PC-9 (cell line): ENCODE results near the gene CPSF4. TPM values are rescaled to one million over a fixed set of nuclear protein-coding genes. Genes with fewer than 3 reads are reported as not detected.

ENCODE experiments used
- BruUV-seq: library from RNA; stranded (reverse); fragments of 400-500 nt; replicated peaks from 2 replicates; lab custom pipeline; 2021; lab: Mats Ljungman, UMichigan
- CTCF ChIA-PET: fragments of 300-600 bp; sonication (Branson Sonifier 250); formaldehyde crosslinking; loops from one replicate; lab custom pipeline; 2022; ENCODE audit warnings: antibody characterized with exemption; lab: Charles Lee
- POLR2A ChIA-PET: fragments of 300-600 bp; sonication (Branson Sonifier 250); formaldehyde crosslinking; loops from one replicate; lab custom pipeline; 2022; ENCODE audit warnings: antibody characterized with exemption; ENCODE audit not compliant: unreplicated experiment; lab: Charles Lee
- DNase-seq, 2 experiments: peaks; one replicate each; pipeline versions ENCODE4 v3.0.0 to v3.0.0-alpha.2; 2015 to 2022; ENCODE audit warnings: mixed read lengths in 1 of 2
- H2AFZ ChIP-seq: fragments of 200-600 bp; sonication (generic); 2 replicates; pipeline ENCODE4 v1.8.1; 2017; ENCODE audit warnings: antibody characterized with exemption
- H3F3A ChIP-seq: fragments of 200-600 bp; sonication (generic); 2 replicates; pipeline ENCODE4 v1.8.1; 2017; ENCODE audit warnings: antibody characterized with exemption, mild to moderate bottlenecking, low read depth; ENCODE audit not compliant: insufficient read depth
- H3K27ac ChIP-seq: fragments of 200-600 bp; sonication (generic); 2 replicates; pipeline ENCODE4 v1.6.1; 2016; ENCODE audit warnings: mixed run types
- H3K27me3 ChIP-seq: fragments of 200-600 bp; sonication (generic); 2 replicates; pipeline ENCODE4 v1.6.1; 2016; ENCODE audit warnings: low read depth, mixed run types; ENCODE audit not compliant: insufficient read depth
- H3K36me3 ChIP-seq: fragments of 200-600 bp; sonication (generic); 2 replicates; pipeline ENCODE4 v1.6.1; 2016; ENCODE audit warnings: low read depth, mixed run types
- H3K4me1 ChIP-seq: fragments of 200-600 bp; sonication (generic); replicated peaks from 2 replicates; pipeline ENCODE4 v1.6.1; 2016; ENCODE audit warnings: mixed run types; ENCODE audit not compliant: insufficient read depth
- H3K4me2 ChIP-seq: fragments of 200-600 bp; sonication (generic); 2 replicates; pipeline ENCODE4 v1.6.1; 2017; ENCODE audit warnings: mixed run types
- H3K4me3 ChIP-seq: fragments of 200-600 bp; sonication (generic); 2 replicates; pipeline ENCODE4 v1.6.1; 2016; ENCODE audit warnings: mixed run types
- H3K79me2 ChIP-seq: fragments of 200-600 bp; sonication (generic); 2 replicates; pipeline ENCODE4 v1.6.1; 2017; ENCODE audit warnings: low read depth, mixed run types
- H3K9me2 ChIP-seq: fragments of 200-600 bp; sonication (generic); 2 replicates; pipeline ENCODE4 v1.8.1; 2017; ENCODE audit warnings: mild to moderate bottlenecking; ENCODE audit not compliant: insufficient read depth
- H3K9me3 ChIP-seq: fragments of 200-600 bp; sonication (generic); 2 replicates; pipeline ENCODE4 v1.8.1; 2016; ENCODE audit warnings: low read depth; ENCODE audit not compliant: insufficient read depth
- H4K20me1 ChIP-seq: fragments of 200-600 bp; sonication (generic); 2 replicates; pipeline ENCODE4 v1.8.1; 2017; ENCODE audit not compliant: insufficient read depth
- CTCF ChIP-seq: fragments of 200-600 bp; sonication (generic); conservative IDR thresholded peaks from 2 replicates; pipeline ENCODE4 v1.6.1; 2017; ENCODE audit warnings: mixed run types, antibody characterized with exemption, mild to moderate bottlenecking, moderate library complexity
- EZH2 ChIP-seq: fragments of 200-600 bp; sonication (generic); IDR thresholded peaks from 2 replicates; pipeline ENCODE4 v1.8.0; 2017; ENCODE audit warnings: antibody characterized with exemption, low read depth
- intact Hi-C: fragments of 100-400 bp; cut with micrococcal nuclease; formaldehyde crosslinking; loops from one replicate; pipeline ENCODE4 v1.10.0; 2022; ENCODE audit not compliant: unreplicated experiment
- total RNA-seq: library from RNA; stranded (reverse); gene quantifications from 2 replicates; pipeline ENCODE4 v1.2.3, GENCODE V29; 2021

Gene CPSF4
- total RNA-seq, 1 experiment from 2014 or later = 69.0 TPM

- no peak overlapping the region for H3K4me3 ChIP-seq
- H3K27ac ChIP-seq = no peak overlapping the region
- no TSS peak for BruUV-seq
- peaks cover 24% of the 10 kb centered on the region for H3K36me3 ChIP-seq
- H3K4me2 ChIP-seq = no peak overlapping the region
- H2AFZ ChIP-seq = no peak overlapping the region
- CTCF ChIA-PET = no interaction called here
- no peaks in the 10 kb centered on the region for H3K9me2 ChIP-seq
- H4K20me1 ChIP-seq = no peaks in the 10 kb centered on the region
- POLR2A ChIA-PET = no interaction called here
- peaks cover 11% of the 10 kb centered on the region; the same call in 1 of the 2 replicates for H3K9me3 ChIP-seq
- intact Hi-C loops = no loop called here
- H3F3A ChIP-seq = peaks cover 17% of the 10 kb centered on the region; the same call in 1 of the 2 replicates
- TF ChIP-seq EZH2 = no peak
- no peak for TF ChIP-seq CTCF
- H3K4me1 ChIP-seq = no peaks in the 10 kb centered on the region
- no peaks in the 10 kb centered on the region for H3K79me2 ChIP-seq
- DNase-seq = no peak
- no peaks in the 10 kb centered on the region for H3K27me3 ChIP-seq
Observed at GRCh38 chr7:99489235-99489634, 50.5 kb downstream of the CPSF4 start.

- no peak overlapping the region for H3K4me3 ChIP-seq
- H3K9me2 ChIP-seq = no peaks in the 10 kb centered on the region
- H3K4me2 ChIP-seq = no peak overlapping the region
- CTCF ChIA-PET = no interaction called here
- POLR2A ChIA-PET = no interaction called here
- no peak overlapping the region for H2AFZ ChIP-seq
- peaks cover 17% of the 10 kb centered on the region; the same call in 1 of the 2 replicates for H3F3A ChIP-seq
- no peak for TF ChIP-seq EZH2
- no peak for TF ChIP-seq CTCF
- H3K27ac ChIP-seq = no peak overlapping the region
- no peaks in the 10 kb centered on the region for H3K27me3 ChIP-seq
- H4K20me1 ChIP-seq = no peaks in the 10 kb centered on the region
- intact Hi-C loops = no loop called here
- H3K79me2 ChIP-seq = peaks cover 10% of the 10 kb centered on the region; the same call in 1 of the 2 replicates
- BruUV-seq = no TSS peak
- peaks cover 14% of the 10 kb centered on the region for H3K9me3 ChIP-seq
- no peaks in the 10 kb centered on the region for H3K4me1 ChIP-seq
- peaks cover 26% of the 10 kb centered on the region for H3K36me3 ChIP-seq
- DNase-seq = no peak
Observed at GRCh38 chr7:99490878-99491277, 52.1 kb downstream of the CPSF4 start.

GRCh38 chr7:99493823-99494222 lies 55.1 kb downstream of the CPSF4 start:
- ChIA-PET CTCF (interaction anchor here (0.7 kb wide), 1 partner anchor 281 kb away, joined by 3 read pairs; no protein-coding TSS in a partner anchor), POLR2A (no interaction called here)
- Histone ChIP-seq H3K9me2 (no peaks in the 10 kb centered on the region), H4K20me1 (peaks cover 14% of the 10 kb centered on the region), H3K27me3 (no peaks in the 10 kb centered on the region), H3K4me3 (no peak overlapping the region; the same call in 1 of the 2 replicates), H3K79me2 (peaks cover 37% of the 10 kb centered on the region), H3F3A (peaks cover 15% of the 10 kb centered on the region; the same call in 1 of the 2 replicates), H3K36me3 (peaks cover 30% of the 10 kb centered on the region), H3K4me1 (peaks cover 14% of the 10 kb centered on the region), H3K9me3 (peaks cover 18% of the 10 kb centered on the region), H3K4me2 (no peak overlapping the region), H2AFZ (no peak overlapping the region), H3K27ac (no peak overlapping the region)
- no peak for DNase-seq
- no peak for TF ChIP-seq EZH2
- TF ChIP-seq CTCF = no peak
- intact Hi-C loops = no loop called here
- BruUV-seq = no TSS peak
